GM12878 (cell line): Measurements from ENCODE around the gene OR2T27. TPM values are rescaled to one million over a fixed set of nuclear protein-coding genes. Genes with fewer than 3 reads are reported as not detected.
A peak's percentile ranks its signal among the peaks of the same experiment; 100 is the strongest.

Experiments
- BRCA1 ChIP-seq: IDR thresholded peaks from 2 replicates; pipeline ENCODE4 v1.6.1; 2011; ENCODE audit warnings: low read depth, low read length, improper control_type of control experiment
- EED ChIP-seq: sonication (generic); IDR thresholded peaks from 2 replicates; pipeline ENCODE4 v1.6.1; 2016; ENCODE audit warnings: antibody characterized with exemption, low read depth
- FOS ChIP-seq: IDR thresholded peaks from 3 replicates; pipeline ENCODE4 v1.6.1; 2011; ENCODE audit warnings: borderline replicate concordance; ENCODE audit not compliant: insufficient read length; ENCODE audit errors: extremely low read depth
- FOXM1 ChIP-seq: IDR thresholded peaks from 2 replicates; pipeline ENCODE4 v1.6.1; 2012; ENCODE audit warnings: low read depth, mild to moderate bottlenecking, inconsistent platforms, low read length, moderate library complexity
- GABPA ChIP-seq: IDR thresholded peaks from 2 replicates; pipeline ENCODE4 v1.6.1; 2014; ENCODE audit warnings: antibody characterized with exemption, low read depth, mild to moderate bottlenecking, inconsistent platforms
- JUNB ChIP-seq: IDR thresholded peaks from 2 replicates; pipeline ENCODE4 v1.6.1; 2016; ENCODE audit warnings: antibody characterized with exemption, mild to moderate bottlenecking
- MEF2B ChIP-seq: fragments of 450-650 bp; IDR thresholded peaks from 2 replicates; pipeline ENCODE4 v1.6.1; 2018; ENCODE audit warnings: mild to moderate bottlenecking, moderate library complexity; ENCODE audit not compliant: partially characterized antibody, poor library complexity, severe bottlenecking
- TAF1 ChIP-seq: IDR thresholded peaks from 2 replicates; pipeline ENCODE4 v1.6.1; 2011; ENCODE audit warnings: mild to moderate bottlenecking, low read depth, low read length, borderline replicate concordance
- TARDBP ChIP-seq: IDR thresholded peaks from 2 replicates; pipeline ENCODE4 v1.6.1; 2016; ENCODE audit warnings: borderline replicate concordance
- TBL1XR1 ChIP-seq: IDR thresholded peaks from 2 replicates; pipeline ENCODE4 v1.6.1; 2012; ENCODE audit warnings: low read depth, low read length, improper control_type of control experiment
- ZBED1 ChIP-seq: IDR thresholded peaks from 2 replicates; pipeline ENCODE4 v1.6.1; 2016; ENCODE audit warnings: borderline replicate concordance
- ZNF384 ChIP-seq: IDR thresholded peaks from 2 replicates; pipeline ENCODE4 v1.6.1; 2012; ENCODE audit warnings: low read depth, mild to moderate bottlenecking, low read length, improper control_type of control experiment, borderline replicate concordance
- polyA plus RNA-seq, 11 experiments: library from polyadenylated mRNA; depleted of rRNA in 4 of 11; unstranded in 6 of 11; stranded (reverse) in 5 of 11; fragments of >200 nt; fragmentation: Nextera tagmentation in 4 of 11; fragmentation: Illumina TruSeq in 1 of 11; extraction: Ambion mirVana in 4 of 11; extraction: Trizol in 1 of 11; gene quantifications; 1 replicate in 1 of 11; 2 replicates in 10 of 11; pipeline versions ENCODE4 v1.2.1 to v1.2.3, GENCODE V29; 2011 to 2016; ENCODE audit warnings: inconsistent platforms in 2 of 11, missing spikeins in 2 of 11, low read depth in 1 of 11
- total RNA-seq, 4 experiments: library from RNA; depleted of rRNA in 3 of 4; stranded (reverse); fragments of >200 nt in 3 of 4; fragmentation: Illumina TruSeq in 1 of 4; extraction: Trizol in 1 of 4; gene quantifications; 2 replicates each; pipeline versions ENCODE4 v1.2.1 to v1.2.3, GENCODE V29; 2013 to 2021
- TF ChIP-seq, protein P1 (sequence below): fragments of 450-650 bp; IDR thresholded peaks from 2 replicates; pipeline ENCODE4 v1.6.1; 2016; ENCODE audit warnings: mild to moderate bottlenecking
- TF ChIP-seq, protein P2 (sequence below): fragments of 450-650 bp; IDR thresholded peaks from 2 replicates; pipeline ENCODE4 v1.6.1; 2017; ENCODE audit warnings: low read depth, mild to moderate bottlenecking, moderate library complexity
- TF ChIP-seq, protein P3 (sequence below): fragments of 450-650 bp; IDR thresholded peaks from 2 replicates; pipeline ENCODE4 v1.6.1; 2017; ENCODE audit warnings: mild to moderate bottlenecking, low read depth, inconsistent platforms; ENCODE audit not compliant: poor library complexity, severe bottlenecking
- TF ChIP-seq, protein P4 (sequence below): fragments of 450-650 bp; IDR thresholded peaks from 2 replicates; pipeline ENCODE4 v1.6.1; 2016; ENCODE audit warnings: mild to moderate bottlenecking
- TF ChIP-seq, protein P5 (sequence below): IDR thresholded peaks from 2 replicates; pipeline ENCODE4 v1.6.1; 2012; ENCODE audit warnings: low read depth, low read length, improper control_type of control experiment

OR2T27 gene
- total and polyA plus RNA-seq, 10 of the 15 experiments (the other 5 are each of a cell fraction or from before 2014, with no cell fraction given), result 0.13 to 0.33 (median 0.22) TPM; not detected in 3

DNA sequence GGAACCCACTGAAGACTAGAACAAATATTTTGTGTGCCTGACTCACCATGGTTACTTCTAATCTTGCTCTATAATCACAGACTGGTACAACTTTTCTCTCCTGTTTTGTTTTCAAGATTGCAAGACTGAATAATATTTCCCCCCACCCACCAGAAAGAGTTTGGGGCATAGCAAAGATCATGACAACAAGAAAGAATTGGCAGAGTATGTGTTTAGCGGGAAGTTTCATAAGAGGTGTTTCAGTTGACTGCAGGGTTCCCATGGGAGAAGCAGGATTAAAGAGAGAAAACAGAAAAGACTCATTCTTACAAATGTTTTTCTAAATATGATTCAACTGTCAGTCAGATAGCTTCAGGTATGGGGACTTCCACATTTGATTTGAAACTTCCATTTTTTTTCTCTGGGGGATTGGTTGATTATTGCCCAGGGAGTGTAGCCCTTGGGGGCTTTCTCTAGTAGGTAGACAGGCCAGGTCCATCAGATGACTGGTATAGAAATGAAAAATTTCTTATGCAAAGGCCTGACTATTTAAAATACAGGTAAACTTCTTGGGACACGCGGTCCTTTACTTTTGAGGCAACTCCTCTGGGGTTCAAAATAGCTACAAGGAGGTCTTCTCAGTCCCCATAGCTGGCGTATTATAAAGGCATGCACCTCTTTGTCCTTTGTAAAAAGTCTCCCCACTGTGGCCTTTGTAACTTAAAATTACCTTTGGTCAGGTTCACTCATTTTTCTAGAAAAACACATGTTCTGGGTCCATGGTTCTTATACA, 33.4 kb upstream of the OR2T27 start (continued):
- TF ChIP-seq EED, result peak; percentile 76; the same call in 1 of the 2 replicates
- TF ChIP-seq ZNF384, result peak; percentile 5; the same call in 1 of the 2 replicates
- no peak for TF ChIP-seq TARDBP
- TF ChIP-seq ZBED1, result peak; percentile 48; the same call in 1 of the 2 replicates
- no peak for TF ChIP-seq FOS
- TF ChIP-seq, protein P1, sequence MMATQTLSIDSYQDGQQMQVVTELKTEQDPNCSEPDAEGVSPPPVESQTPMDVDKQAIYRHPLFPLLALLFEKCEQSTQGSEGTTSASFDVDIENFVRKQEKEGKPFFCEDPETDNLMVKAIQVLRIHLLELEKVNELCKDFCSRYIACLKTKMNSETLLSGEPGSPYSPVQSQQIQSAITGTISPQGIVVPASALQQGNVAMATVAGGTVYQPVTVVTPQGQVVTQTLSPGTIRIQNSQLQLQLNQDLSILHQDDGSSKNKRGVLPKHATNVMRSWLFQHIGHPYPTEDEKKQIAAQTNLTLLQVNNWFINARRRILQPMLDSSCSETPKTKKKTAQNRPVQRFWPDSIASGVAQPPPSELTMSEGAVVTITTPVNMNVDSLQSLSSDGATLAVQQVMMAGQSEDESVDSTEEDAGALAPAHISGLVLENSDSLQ, result peak; percentile 94
- TF ChIP-seq, protein P2, sequence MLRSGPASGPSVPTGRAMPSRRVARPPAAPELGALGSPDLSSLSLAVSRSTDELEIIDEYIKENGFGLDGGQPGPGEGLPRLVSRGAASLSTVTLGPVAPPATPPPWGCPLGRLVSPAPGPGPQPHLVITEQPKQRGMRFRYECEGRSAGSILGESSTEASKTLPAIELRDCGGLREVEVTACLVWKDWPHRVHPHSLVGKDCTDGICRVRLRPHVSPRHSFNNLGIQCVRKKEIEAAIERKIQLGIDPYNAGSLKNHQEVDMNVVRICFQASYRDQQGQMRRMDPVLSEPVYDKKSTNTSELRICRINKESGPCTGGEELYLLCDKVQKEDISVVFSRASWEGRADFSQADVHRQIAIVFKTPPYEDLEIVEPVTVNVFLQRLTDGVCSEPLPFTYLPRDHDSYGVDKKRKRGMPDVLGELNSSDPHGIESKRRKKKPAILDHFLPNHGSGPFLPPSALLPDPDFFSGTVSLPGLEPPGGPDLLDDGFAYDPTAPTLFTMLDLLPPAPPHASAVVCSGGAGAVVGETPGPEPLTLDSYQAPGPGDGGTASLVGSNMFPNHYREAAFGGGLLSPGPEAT, result peak; percentile 91
- no peak for TF ChIP-seq BRCA1
- no peak for TF ChIP-seq GABPA
- TF ChIP-seq TBL1XR1, result 0 out of 2 replicates have a peak, but pooled peaks have one; percentile 38
- peak; percentile 81; the same call in 1 of the 2 replicates for TF ChIP-seq FOXM1
- TF ChIP-seq, protein P3, sequence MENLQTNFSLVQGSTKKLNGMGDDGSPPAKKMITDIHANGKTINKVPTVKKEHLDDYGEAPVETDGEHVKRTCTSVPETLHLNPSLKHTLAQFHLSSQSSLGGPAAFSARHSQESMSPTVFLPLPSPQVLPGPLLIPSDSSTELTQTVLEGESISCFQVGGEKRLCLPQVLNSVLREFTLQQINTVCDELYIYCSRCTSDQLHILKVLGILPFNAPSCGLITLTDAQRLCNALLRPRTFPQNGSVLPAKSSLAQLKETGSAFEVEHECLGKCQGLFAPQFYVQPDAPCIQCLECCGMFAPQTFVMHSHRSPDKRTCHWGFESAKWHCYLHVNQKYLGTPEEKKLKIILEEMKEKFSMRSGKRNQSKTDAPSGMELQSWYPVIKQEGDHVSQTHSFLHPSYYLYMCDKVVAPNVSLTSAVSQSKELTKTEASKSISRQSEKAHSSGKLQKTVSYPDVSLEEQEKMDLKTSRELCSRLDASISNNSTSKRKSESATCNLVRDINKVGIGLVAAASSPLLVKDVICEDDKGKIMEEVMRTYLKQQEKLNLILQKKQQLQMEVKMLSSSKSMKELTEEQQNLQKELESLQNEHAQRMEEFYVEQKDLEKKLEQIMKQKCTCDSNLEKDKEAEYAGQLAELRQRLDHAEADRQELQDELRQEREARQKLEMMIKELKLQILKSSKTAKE, result peak; percentile 90
- TF ChIP-seq, protein P4, sequence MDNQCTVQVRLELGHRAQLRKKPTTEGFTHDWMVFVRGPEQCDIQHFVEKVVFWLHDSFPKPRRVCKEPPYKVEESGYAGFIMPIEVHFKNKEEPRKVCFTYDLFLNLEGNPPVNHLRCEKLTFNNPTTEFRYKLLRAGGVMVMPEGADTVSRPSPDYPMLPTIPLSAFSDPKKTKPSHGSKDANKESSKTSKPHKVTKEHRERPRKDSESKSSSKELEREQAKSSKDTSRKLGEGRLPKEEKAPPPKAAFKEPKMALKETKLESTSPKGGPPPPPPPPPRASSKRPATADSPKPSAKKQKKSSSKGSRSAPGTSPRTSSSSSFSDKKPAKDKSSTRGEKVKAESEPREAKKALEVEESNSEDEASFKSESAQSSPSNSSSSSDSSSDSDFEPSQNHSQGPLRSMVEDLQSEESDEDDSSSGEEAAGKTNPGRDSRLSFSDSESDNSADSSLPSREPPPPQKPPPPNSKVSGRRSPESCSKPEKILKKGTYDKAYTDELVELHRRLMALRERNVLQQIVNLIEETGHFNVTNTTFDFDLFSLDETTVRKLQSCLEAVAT, result 0 out of 2 replicates have a peak, but pooled peaks have one; percentile 54
- TF ChIP-seq JUNB, result peak; percentile 75
- TF ChIP-seq TAF1, result no peak
- peak; percentile 99 for TF ChIP-seq MEF2B
- TF ChIP-seq, protein P5, sequence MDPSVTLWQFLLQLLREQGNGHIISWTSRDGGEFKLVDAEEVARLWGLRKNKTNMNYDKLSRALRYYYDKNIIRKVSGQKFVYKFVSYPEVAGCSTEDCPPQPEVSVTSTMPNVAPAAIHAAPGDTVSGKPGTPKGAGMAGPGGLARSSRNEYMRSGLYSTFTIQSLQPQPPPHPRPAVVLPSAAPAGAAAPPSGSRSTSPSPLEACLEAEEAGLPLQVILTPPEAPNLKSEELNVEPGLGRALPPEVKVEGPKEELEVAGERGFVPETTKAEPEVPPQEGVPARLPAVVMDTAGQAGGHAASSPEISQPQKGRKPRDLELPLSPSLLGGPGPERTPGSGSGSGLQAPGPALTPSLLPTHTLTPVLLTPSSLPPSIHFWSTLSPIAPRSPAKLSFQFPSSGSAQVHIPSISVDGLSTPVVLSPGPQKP, result no peak
